Fibroblast of villous mesenchyme (primary cell): Measurements from ENCODE around the gene TTC13. TPM values are rescaled to one million over a fixed set of nuclear protein-coding genes. Genes with fewer than 3 reads are reported as not detected.

Experiments used
- DNase-seq: peaks from one replicate; pipeline ENCODE4 v3.0.0-alpha.2; 2010; ENCODE audit warnings: low read depth
- H3K4me3 ChIP-seq: 2 replicates; pipeline ENCODE4 v1.5.1; 2011; ENCODE audit warnings: low read depth, mild to moderate bottlenecking, low read length
- small RNA-seq: library from RNA; depleted of rRNA; stranded (forward); fragments of <200 nt; gene quantifications from one replicate; pipeline ENCODE3, GENCODE V24; 2012
- total RNA-seq: library from RNA; depleted of rRNA; stranded (reverse); fragments of >200 nt; gene quantifications from 2 replicates; pipeline ENCODE4 v1.2.3, GENCODE V29; 2012
- TF ChIP-seq, protein P1 (sequence below): IDR thresholded peaks from 2 replicates; pipeline ENCODE4 v1.5.1; 2012; ENCODE audit warnings: low read depth, mild to moderate bottlenecking, low read length; ENCODE audit not compliant: insufficient read depth

The TTC13 gene
- total RNA-seq, 1 donor, result 18.6 TPM

DNA sequence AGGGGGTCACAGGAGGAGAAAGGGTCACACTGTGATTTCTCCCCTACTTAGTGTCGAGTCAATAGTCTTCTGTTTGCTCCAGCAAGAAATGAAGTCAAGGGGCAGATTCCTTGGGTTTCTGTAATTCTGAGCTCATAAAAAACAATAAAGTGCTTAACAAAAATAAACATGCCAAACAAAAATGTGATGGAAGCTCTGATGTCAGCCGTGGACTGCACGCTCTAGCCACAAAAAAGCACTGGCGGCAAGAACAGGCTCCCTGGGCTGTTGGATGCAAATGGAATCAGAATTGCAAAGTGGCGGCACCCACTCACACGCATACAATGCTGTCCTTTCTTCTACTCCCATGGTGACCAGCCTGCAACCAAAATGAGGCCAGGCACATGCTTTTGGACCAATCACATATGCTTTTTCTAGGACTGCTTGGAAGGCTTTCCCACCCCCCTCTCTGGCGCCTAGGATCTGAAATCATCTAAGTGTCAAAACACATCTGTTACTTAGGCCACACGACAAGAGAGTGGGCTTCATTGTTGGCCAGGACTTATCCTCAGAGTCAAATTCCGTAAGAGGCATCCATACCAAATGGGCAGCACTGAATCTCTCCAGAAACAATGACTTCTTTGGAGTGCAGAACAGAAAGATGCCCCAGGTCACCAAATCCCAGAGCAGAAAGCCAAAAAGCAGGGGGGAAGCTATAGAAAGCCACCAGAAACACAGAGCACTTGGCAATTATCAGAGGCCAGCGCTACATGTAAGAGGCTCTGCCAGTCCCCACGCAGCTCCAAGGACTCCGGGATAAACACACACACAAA lies 119.5 kb downstream of the TTC13 start:
- peak; percentile 85 for DNase-seq
- no peak overlapping the region for H3K4me3 ChIP-seq
- TF ChIP-seq, protein P1, sequence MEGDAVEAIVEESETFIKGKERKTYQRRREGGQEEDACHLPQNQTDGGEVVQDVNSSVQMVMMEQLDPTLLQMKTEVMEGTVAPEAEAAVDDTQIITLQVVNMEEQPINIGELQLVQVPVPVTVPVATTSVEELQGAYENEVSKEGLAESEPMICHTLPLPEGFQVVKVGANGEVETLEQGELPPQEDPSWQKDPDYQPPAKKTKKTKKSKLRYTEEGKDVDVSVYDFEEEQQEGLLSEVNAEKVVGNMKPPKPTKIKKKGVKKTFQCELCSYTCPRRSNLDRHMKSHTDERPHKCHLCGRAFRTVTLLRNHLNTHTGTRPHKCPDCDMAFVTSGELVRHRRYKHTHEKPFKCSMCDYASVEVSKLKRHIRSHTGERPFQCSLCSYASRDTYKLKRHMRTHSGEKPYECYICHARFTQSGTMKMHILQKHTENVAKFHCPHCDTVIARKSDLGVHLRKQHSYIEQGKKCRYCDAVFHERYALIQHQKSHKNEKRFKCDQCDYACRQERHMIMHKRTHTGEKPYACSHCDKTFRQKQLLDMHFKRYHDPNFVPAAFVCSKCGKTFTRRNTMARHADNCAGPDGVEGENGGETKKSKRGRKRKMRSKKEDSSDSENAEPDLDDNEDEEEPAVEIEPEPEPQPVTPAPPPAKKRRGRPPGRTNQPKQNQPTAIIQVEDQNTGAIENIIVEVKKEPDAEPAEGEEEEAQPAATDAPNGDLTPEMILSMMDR, result no peak

DNA sequence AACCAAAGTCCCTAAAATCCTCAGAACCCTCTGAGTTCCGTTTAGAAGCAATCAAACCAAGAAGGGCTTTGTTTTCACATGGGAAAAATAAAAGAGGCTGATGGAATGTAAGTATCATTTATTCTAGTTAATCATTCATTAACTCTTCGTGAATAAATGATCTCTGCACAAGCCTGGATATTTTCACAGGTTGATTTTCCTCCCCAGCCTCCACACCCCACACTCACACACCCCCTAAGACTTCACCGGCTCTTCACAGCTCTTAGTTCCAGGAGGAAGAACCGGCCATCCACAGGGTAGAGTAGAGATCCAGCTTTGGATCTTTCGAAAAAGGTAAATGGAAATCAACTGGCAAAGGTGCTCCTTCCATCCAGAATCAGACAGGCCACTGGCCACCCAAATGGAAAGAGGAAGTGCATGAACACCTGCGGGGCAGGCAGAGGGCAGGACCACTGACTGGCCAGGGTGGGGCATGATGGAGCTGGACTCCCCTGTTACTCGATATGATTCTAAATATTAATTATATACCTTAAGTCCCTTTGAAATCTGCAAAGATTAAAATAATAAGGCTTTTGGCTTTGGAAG lies 120.3 kb downstream of the TTC13 start:
- no peak for DNase-seq
- TF ChIP-seq, protein P1, result no peak
- H3K4me3 ChIP-seq, result no peak overlapping the region

- H3K4me3 ChIP-seq, result no peak overlapping the region
- TF ChIP-seq, protein P1, result no peak
- DNase-seq, result peak; percentile 52
These were observed 120.8 kb downstream of the TTC13 start for GRCh38 chr1:230857822-230858221.

DNA sequence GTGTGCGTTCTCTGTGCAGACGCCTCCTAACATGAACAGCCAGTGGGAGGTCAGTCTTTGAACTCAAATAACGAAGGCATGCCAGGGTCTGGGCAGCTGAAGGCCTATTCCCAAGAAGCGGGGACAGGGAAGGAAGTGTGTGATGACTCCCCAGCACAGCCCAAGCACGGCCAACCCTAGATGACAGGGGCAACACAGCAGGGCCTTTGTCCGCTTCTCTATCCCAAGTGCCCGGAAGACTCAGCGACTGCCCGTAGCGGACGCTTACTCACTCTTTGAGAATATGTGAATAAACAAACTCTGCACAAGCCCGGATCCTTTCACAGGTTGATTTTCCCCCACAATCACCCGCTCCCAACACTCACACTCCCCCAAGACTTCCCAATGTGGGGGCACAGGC lies 121.6 kb downstream of the TTC13 start:
- TF ChIP-seq, protein P1, result no peak
- DNase-seq, result no peak
- H3K4me3 ChIP-seq, result no peak overlapping the region

Small RNAs within 50 kb of the gene (small RNA-seq; reads per million reads assigned to genes)
- not detected for gene RN7SL837P

Other genes starting within 250 kb of the TTC13 start
- gene CAPN9, start 231.5 kb downstream of the TTC13 start, total RNA-seq, result not detected in 2 replicates
- 239 and 399 TPM in 2 replicates for gene C1orf198, start 110.3 kb downstream of the TTC13 start, total RNA-seq
- 15.8 and 19.0 TPM in 2 replicates for gene ARV1, start 233 bp upstream of the TTC13 start, total RNA-seq
- 7.7 and 22.5 TPM in 2 replicates for gene FAM89A, start 61.4 kb upstream of the TTC13 start, total RNA-seq
- not detected in 2 replicates for gene TRIM67, start 183.2 kb upstream of the TTC13 start, total RNA-seq